Liver (tissue), 9 donors: ENCODE data around the gene KRTAP9-4. TPM values are rescaled to one million over a fixed set of nuclear protein-coding genes. Genes with fewer than 3 reads are reported as not detected.
"Not testable (repeated sequence)": the region's sequence is repeated elsewhere in the genome, so short reads cannot be mapped to it uniquely, and the experiment has no call there.

Source experiments
- DNase-seq: peaks from one replicate; pipeline ENCODE4 v3.0.0-alpha.2; 2017; ENCODE audit warnings: low spot score
- H3K27ac ChIP-seq, 2 donors: one replicate each; pipeline ENCODE4 v1.7.0; 2013; ENCODE audit warnings: inconsistent platforms in 2 of 2, low read length in 2 of 2, control low read depth in 1 of 2, low read depth in 1 of 2, mild to moderate bottlenecking in 1 of 2
- H3K27me3 ChIP-seq, 4 donors: one replicate each; pipeline versions ENCODE4 v1.6.1 to v1.7.0; 2013; ENCODE audit warnings: low read length in 3 of 4, inconsistent platforms in 1 of 4, mild to moderate bottlenecking in 1 of 4, moderate library complexity in 1 of 4; ENCODE audit not compliant: control insufficient read depth in 4 of 4, insufficient read depth in 4 of 4
- H3K36me3 ChIP-seq, 4 donors: one replicate each; pipeline versions ENCODE4 v1.6.1 to v1.7.0; 2013; ENCODE audit warnings: low read length in 3 of 4, mild to moderate bottlenecking in 3 of 4, low read depth in 1 of 4, moderate library complexity in 1 of 4; ENCODE audit not compliant: control insufficient read depth in 4 of 4, insufficient read depth in 3 of 4
- H3K4me1 ChIP-seq, 4 donors: one replicate each; pipeline versions ENCODE4 v1.6.1 to v1.7.0; 2013; ENCODE audit warnings: low read length in 3 of 4, mild to moderate bottlenecking in 3 of 4, moderate library complexity in 1 of 4; ENCODE audit not compliant: control insufficient read depth in 4 of 4, insufficient read depth in 4 of 4
- H3K4me3 ChIP-seq, 3 donors: one replicate each; pipeline versions ENCODE4 v1.6.1 to v1.7.0; 2013; ENCODE audit warnings: low read length in 3 of 3, control low read depth in 1 of 3, low read depth in 1 of 3, mild to moderate bottlenecking in 1 of 3
- H3K9ac ChIP-seq, 2 donors: one replicate each; pipeline ENCODE4 v1.7.0; 2013; ENCODE audit warnings: low read length in 2 of 2, mild to moderate bottlenecking in 2 of 2, moderate library complexity in 2 of 2, control low read depth in 1 of 2, low read depth in 1 of 2
- H3K9me3 ChIP-seq, 4 donors: one replicate each; pipeline versions ENCODE4 v1.6.1 to v1.7.0; 2013; ENCODE audit warnings: low read length in 3 of 4; ENCODE audit not compliant: control insufficient read depth in 4 of 4
- EGR1 ChIP-seq, 2 donors: IDR thresholded peaks; 2 replicates each; pipeline ENCODE4 v1.6.1; 2016 to 2018; ENCODE audit warnings: antibody characterized with exemption in 2 of 2, low read depth in 2 of 2
- FOXA2 ChIP-seq: IDR thresholded peaks from 2 replicates; pipeline ENCODE4 v1.6.1; 2016; ENCODE audit warnings: antibody characterized with exemption
- GABPA ChIP-seq, 2 donors: IDR thresholded peaks in 1 of 2; conservative IDR thresholded peaks in 1 of 2; 2 replicates each; pipeline ENCODE4 v1.6.1; 2016; ENCODE audit warnings: antibody characterized with exemption in 2 of 2, mild to moderate bottlenecking in 1 of 2, moderate library complexity in 1 of 2
- HNF4A ChIP-seq, 2 donors: conservative IDR thresholded peaks; 2 replicates each; pipeline ENCODE4 v1.6.1; 2016; ENCODE audit warnings: antibody characterized with exemption in 2 of 2, mild to moderate bottlenecking in 2 of 2
- HNF4G ChIP-seq: IDR thresholded peaks from 2 replicates; pipeline ENCODE4 v1.6.1; 2016; ENCODE audit warnings: antibody characterized with exemption
- JUND ChIP-seq, 2 donors: IDR thresholded peaks; 2 replicates each; pipeline ENCODE4 v1.6.1; 2016; ENCODE audit warnings: antibody characterized with exemption in 2 of 2
- RXRA ChIP-seq, 2 donors: IDR thresholded peaks; 2 replicates each; pipeline ENCODE4 v1.6.1; 2017 to 2018; ENCODE audit warnings: antibody characterized with exemption in 2 of 2, mild to moderate bottlenecking in 1 of 2
- SP1 ChIP-seq: IDR thresholded peaks from 2 replicates; pipeline ENCODE4 v1.6.1; 2018; ENCODE audit warnings: antibody characterized with exemption, mild to moderate bottlenecking
- TAF1 ChIP-seq: conservative IDR thresholded peaks from 2 replicates; pipeline ENCODE4 v1.6.1; 2016; ENCODE audit warnings: antibody characterized with exemption, mild to moderate bottlenecking
- YY1 ChIP-seq: IDR thresholded peaks from 2 replicates; pipeline ENCODE4 v1.6.1; 2016; ENCODE audit warnings: antibody characterized with exemption, mild to moderate bottlenecking
- WGBS: extraction: QIAGEN DNeasy Blood & Tissue Kit; methylation state at CpG from one replicate; pipeline ENCODE4 v1.1.7; 2013; 5-methylcytosine and 5-hydroxymethylcytosine counted together
- polyA plus RNA-seq, 2 donors: library from polyadenylated mRNA; stranded (reverse) in 1 of 2; unstranded in 1 of 2; fragments of 200-250 nt in 1 of 2; fragments of >200 nt in 1 of 2; fragmentation: Nextera tagmentation in 1 of 2; extraction: Ambion mirVana in 1 of 2; gene quantifications; one replicate each; pipeline versions ENCODE4 v1.2.1 to v1.2.3, GENCODE V29; 2013 to 2015
- total RNA-seq, 2 donors: library from RNA; depleted of rRNA; stranded (reverse); fragments of >200 nt; gene quantifications; one replicate each; pipeline ENCODE4 v1.2.3, GENCODE V29; 2014
- TF ChIP-seq, protein P1 (sequence below): IDR thresholded peaks from 2 replicates; pipeline ENCODE4 v1.6.1; 2016; ENCODE audit warnings: antibody characterized with exemption
- TF ChIP-seq, protein P2 (sequence below): IDR thresholded peaks from 2 replicates; pipeline ENCODE4 v1.6.1; 2016; ENCODE audit warnings: antibody characterized with exemption
- TF ChIP-seq, protein P3 (sequence below): IDR thresholded peaks from 2 replicates; pipeline ENCODE4 v1.6.1; 2016; ENCODE audit warnings: antibody characterized with exemption, mild to moderate bottlenecking
- TF ChIP-seq, protein P4 (sequence below): IDR thresholded peaks from 2 replicates; pipeline ENCODE4 v1.6.1; 2016; ENCODE audit warnings: antibody characterized with exemption
- donor health status: healthy.
- donor health status: healthy.
- donor health status: healthy.
- donor health status: healthy.
- donor health status: healthy.

KRTAP9-4 gene
- total and polyA plus RNA-seq, 4 donors = not detected

DNA sequence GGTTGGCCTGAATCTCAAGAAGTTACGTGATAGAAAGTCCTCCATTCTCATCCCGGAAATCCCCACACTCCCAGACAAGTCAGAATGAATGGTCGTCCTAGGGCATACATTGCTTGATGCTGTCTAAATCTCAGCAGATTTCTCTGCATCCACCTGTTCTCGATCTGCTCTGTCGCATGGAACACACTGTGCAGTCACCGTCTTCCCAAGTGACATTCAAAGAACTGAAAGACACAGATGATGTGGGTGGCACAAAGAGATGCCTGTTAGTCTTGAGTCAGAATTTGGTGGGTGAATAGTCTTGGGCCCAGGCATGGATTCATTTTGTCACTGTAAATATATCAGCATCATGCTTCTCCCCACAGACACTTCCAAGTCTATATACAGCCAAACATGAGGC is 17.8 kb upstream of the KRTAP9-4 start:
- WGBS = 80% methylated on average over 6 of the region's 6 CpGs
- Histone ChIP-seq H3K9me3 (peaks cover 0 to 3% (median 0%) of the 10 kb centered on the region in 4 donors), H3K4me1 (no peaks in the 10 kb centered on the region), H3K36me3 (no peaks in the 10 kb centered on the region), H3K4me3 (no peak overlapping the region), H3K27ac (no peak overlapping the region), H3K9ac (no peak overlapping the region), H3K27me3 (peaks cover 0 to 9% (median 0%) of the 10 kb centered on the region in 4 donors)
- no peak for DNase-seq
- TF ChIP-seq RXRA (IDR thresholded peaks at IDR 0.05) = no peak
- no peak for TF ChIP-seq HNF4G
- TF ChIP-seq JUND (IDR thresholded peaks at IDR 0.05) = no peak
- TF ChIP-seq, protein P1, sequence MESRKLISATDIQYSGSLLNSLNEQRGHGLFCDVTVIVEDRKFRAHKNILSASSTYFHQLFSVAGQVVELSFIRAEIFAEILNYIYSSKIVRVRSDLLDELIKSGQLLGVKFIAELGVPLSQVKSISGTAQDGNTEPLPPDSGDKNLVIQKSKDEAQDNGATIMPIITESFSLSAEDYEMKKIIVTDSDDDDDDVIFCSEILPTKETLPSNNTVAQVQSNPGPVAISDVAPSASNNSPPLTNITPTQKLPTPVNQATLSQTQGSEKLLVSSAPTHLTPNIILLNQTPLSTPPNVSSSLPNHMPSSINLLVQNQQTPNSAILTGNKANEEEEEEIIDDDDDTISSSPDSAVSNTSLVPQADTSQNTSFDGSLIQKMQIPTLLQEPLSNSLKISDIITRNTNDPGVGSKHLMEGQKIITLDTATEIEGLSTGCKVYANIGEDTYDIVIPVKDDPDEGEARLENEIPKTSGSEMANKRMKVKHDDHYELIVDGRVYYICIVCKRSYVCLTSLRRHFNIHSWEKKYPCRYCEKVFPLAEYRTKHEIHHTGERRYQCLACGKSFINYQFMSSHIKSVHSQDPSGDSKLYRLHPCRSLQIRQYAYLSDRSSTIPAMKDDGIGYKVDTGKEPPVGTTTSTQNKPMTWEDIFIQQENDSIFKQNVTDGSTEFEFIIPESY = no peak
- TF ChIP-seq, protein P2, sequence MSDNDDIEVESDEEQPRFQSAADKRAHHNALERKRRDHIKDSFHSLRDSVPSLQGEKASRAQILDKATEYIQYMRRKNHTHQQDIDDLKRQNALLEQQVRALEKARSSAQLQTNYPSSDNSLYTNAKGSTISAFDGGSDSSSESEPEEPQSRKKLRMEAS = no peak
- no peak for TF ChIP-seq HNF4A (conservative IDR thresholded peaks at IDR 0.05)
- TF ChIP-seq, protein P3, sequence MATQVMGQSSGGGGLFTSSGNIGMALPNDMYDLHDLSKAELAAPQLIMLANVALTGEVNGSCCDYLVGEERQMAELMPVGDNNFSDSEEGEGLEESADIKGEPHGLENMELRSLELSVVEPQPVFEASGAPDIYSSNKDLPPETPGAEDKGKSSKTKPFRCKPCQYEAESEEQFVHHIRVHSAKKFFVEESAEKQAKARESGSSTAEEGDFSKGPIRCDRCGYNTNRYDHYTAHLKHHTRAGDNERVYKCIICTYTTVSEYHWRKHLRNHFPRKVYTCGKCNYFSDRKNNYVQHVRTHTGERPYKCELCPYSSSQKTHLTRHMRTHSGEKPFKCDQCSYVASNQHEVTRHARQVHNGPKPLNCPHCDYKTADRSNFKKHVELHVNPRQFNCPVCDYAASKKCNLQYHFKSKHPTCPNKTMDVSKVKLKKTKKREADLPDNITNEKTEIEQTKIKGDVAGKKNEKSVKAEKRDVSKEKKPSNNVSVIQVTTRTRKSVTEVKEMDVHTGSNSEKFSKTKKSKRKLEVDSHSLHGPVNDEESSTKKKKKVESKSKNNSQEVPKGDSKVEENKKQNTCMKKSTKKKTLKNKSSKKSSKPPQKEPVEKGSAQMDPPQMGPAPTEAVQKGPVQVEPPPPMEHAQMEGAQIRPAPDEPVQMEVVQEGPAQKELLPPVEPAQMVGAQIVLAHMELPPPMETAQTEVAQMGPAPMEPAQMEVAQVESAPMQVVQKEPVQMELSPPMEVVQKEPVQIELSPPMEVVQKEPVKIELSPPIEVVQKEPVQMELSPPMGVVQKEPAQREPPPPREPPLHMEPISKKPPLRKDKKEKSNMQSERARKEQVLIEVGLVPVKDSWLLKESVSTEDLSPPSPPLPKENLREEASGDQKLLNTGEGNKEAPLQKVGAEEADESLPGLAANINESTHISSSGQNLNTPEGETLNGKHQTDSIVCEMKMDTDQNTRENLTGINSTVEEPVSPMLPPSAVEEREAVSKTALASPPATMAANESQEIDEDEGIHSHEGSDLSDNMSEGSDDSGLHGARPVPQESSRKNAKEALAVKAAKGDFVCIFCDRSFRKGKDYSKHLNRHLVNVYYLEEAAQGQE = no peak
- no peak for TF ChIP-seq FOXA2
- no peak for TF ChIP-seq YY1
- TF ChIP-seq TAF1 = no peak
- TF ChIP-seq GABPA (IDR thresholded peaks at IDR 0.05 in 1 of 2, conservative IDR thresholded peaks at IDR 0.05 in 1 of 2) = no peak
- no peak for TF ChIP-seq SP1
- TF ChIP-seq EGR1 (IDR thresholded peaks at IDR 0.05; ENCODE audit: low read depth in 2 of 2) = no peak
- TF ChIP-seq, protein P4, sequence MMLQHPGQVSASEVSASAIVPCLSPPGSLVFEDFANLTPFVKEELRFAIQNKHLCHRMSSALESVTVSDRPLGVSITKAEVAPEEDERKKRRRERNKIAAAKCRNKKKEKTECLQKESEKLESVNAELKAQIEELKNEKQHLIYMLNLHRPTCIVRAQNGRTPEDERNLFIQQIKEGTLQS = no peak

DNA sequence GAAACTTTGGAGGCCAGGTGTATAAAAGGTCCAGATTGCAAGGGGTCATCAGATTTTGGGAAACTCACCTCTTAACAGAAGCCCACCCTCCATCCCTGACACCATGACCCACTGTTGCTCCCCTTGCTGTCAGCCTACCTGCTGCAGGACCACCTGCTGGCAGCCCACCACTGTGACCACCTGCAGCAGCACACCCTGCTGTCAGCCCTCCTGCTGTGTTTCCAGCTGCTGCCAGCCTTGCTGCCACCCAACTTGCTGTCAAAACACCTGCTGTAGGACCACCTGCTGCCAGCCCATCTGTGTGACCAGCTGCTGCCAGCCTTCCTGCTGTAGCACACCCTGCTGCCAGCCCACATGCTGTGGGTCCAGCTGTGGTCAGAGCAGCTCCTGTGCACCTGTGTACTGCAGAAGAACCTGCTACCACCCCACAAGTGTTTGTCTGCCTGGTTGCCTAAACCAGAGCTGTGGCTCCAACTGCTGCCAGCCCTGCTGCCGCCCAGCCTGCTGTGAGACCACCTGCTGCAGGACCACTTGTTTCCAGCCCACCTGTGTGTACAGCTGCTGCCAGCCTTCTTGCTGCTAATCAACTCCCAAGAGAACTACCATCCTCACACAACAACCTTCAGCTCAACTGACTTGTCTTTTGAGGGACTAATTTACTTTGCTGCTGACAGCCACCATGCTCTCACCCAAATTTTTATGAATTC is 16.9 kb upstream of the KRTAP9-4 start, which contains the start of gene KRTAP9-3:
Gene KRTAP9-3 (plus strand): TSS at position 51 of the 707 bp plus-strand sequence. CDS start 53 bp downstream, at position 104.
- not testable (repeated sequence) for H3K27me3 ChIP-seq, H3K4me1 ChIP-seq, H3K36me3 ChIP-seq, H3K9ac ChIP-seq, H3K27ac ChIP-seq, H3K4me3 ChIP-seq, H3K9me3 ChIP-seq, DNase-seq
- 70% methylated on average over 1 of the region's 1 CpG for WGBS

DNA sequence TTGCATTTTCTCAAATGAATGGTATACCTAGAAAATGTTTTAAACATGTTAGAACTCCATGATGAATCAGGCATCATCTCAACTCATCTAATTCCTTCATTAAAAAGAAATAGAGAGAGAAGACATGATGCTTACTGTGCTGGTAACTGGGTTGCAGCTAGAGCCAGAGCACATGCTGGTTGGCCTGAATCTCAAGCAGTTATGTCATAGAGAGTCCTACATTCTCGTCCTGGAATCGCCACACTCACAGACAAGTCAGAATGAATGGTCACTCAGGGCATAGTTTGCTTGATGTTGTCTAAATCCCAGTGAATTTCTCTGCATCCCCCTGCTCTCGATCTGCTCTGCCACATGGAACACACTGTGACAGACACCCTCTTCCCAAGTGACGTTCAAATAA is 12.4 kb upstream of the KRTAP9-4 start:
- not testable (repeated sequence) for DNase-seq, H3K4me1 ChIP-seq, H3K9ac ChIP-seq, H3K4me3 ChIP-seq, H3K9me3 ChIP-seq, H3K27ac ChIP-seq, H3K27me3 ChIP-seq, H3K36me3 ChIP-seq
- 62% methylated on average over 4 of the region's 4 CpGs for WGBS

DNA sequence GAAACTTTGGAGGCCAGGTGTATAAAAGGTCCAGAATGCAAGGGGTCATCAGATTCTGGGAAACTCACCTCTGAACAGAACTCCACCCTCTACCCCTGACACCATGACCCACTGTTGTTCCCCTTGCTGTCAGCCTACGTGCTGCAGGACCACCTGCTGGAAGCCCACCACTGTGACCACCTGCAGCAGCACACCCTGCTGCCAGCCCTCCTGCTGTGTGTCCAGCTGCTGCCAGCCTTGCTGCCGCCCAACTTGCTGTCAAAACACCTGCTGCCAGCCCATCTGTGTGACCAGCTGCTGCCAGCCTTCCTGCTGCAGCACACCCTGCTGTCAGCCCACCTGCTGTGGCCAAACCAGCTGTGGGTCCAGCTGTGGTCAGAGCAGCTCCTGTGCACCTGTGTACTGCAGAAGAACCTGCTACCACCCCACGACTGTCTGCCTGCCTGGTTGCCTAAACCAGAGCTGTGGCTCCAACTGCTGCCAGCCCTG is 11.5 kb upstream of the KRTAP9-4 start, which contains the start of gene KRTAP9-8:
Gene KRTAP9-8 (plus strand): TSS at position 51 of the 489 bp plus-strand sequence. CDS start 53 bp downstream, at position 104.
- WGBS = 38% methylated on average over 3 of the region's 3 CpGs
- not testable (repeated sequence) for DNase-seq, H3K9ac ChIP-seq, H3K4me1 ChIP-seq, H3K9me3 ChIP-seq, H3K27ac ChIP-seq, H3K4me3 ChIP-seq, H3K27me3 ChIP-seq, H3K36me3 ChIP-seq
